ENCODE results near the gene COA7.

- TF ChIP-seq CEBPB (IDR thresholded peaks at IDR 0.05; ENCODE audit: low read depth, low read length) (no peak), CBX5 (IDR thresholded peaks at IDR 0.05; ENCODE audit: low read depth, low read length) (no peak), POLR2A (IDR thresholded peaks at IDR 0.05; ENCODE audit: control extremely low read depth in 1 of 2, low read depth in 2 of 2, low read length in 2 of 2) (no peak), CTCF (IDR thresholded peaks at IDR 0.05; ENCODE audit: control extremely low read depth in 1 of 3, insufficient read depth in 1 of 3, low read depth in 1 of 3, low read length in 3 of 3) (no peak), TAF1 (IDR thresholded peaks at IDR 0.05; ENCODE audit: low read depth, low read length) (no peak), RAD21 (IDR thresholded peaks at IDR 0.05 in 1 of 2, conservative IDR thresholded peaks at IDR 0.05 in 1 of 2; ENCODE audit: low read depth in 2 of 2, low read length in 2 of 2) (no peak), SP1 (IDR thresholded peaks at IDR 0.05; ENCODE audit: low read depth, low read length) (no peak), EZH2 (IDR thresholded peaks at IDR 0.05; ENCODE audit: low read depth, low read length, severe bottlenecking) (no peak), MAX (IDR thresholded peaks at IDR 0.05) (no peak), KDM5A (IDR thresholded peaks at IDR 0.05; ENCODE audit: low read length) (no peak), TEAD4 (IDR thresholded peaks at IDR 0.05; ENCODE audit: low read depth, low read length) (no peak), SIRT6 (IDR thresholded peaks at IDR 0.05; ENCODE audit: low read length) (no peak), RFX5 (IDR thresholded peaks at IDR 0.05; ENCODE audit: borderline replicate concordance, low read depth, low read length) (no peak), EP300 (IDR thresholded peaks at IDR 0.05; ENCODE audit: borderline replicate concordance in 1 of 2, low read depth in 2 of 2, low read length in 2 of 2) (no peak)
These were observed 40.4 kb downstream of the COA7 start for GRCh38 chr1:52657702-52658101.
